ENCODE data around the gene EXOC8.
A peak's percentile ranks its signal among the peaks of the same experiment; 100 is the strongest.

EXOC8 gene, protein sequence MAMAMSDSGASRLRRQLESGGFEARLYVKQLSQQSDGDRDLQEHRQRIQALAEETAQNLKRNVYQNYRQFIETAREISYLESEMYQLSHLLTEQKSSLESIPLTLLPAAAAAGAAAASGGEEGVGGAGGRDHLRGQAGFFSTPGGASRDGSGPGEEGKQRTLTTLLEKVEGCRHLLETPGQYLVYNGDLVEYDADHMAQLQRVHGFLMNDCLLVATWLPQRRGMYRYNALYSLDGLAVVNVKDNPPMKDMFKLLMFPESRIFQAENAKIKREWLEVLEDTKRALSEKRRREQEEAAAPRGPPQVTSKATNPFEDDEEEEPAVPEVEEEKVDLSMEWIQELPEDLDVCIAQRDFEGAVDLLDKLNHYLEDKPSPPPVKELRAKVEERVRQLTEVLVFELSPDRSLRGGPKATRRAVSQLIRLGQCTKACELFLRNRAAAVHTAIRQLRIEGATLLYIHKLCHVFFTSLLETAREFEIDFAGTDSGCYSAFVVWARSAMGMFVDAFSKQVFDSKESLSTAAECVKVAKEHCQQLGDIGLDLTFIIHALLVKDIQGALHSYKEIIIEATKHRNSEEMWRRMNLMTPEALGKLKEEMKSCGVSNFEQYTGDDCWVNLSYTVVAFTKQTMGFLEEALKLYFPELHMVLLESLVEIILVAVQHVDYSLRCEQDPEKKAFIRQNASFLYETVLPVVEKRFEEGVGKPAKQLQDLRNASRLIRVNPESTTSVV

DNA sequence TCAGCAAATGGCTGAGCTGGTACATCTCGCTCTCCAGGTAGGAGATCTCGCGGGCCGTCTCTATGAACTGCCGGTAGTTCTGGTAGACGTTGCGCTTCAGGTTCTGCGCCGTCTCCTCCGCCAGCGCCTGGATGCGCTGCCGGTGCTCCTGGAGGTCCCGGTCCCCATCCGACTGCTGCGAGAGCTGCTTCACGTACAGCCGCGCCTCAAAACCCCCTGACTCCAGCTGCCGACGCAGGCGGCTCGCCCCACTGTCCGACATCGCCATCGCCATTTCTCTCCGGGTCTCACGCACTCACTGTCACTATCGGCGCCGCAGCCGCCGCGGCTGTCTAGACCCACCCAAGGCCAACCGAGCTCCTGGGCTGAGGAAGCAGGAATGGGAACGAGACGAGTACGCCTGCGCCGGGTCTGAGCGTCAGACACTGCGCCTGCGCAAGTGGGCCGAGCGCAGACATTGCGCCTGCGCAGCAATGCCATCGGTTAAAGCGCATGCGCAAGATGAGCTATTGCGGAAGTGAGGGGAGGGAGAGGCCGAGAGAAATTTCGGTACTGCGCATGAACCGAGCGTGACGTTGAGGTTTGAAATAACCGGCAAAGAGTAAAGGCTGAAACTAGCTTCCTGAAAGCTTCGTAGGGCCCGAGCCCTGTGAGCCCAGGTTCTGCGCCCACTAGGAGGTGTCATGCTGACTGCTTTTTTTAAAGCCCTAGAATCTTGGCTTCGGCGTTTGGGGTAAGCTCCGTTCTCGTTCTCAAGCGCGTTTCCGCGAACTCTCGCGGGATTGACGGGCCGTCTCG is at the start of gene EXOC8:
EXOC8 (minus strand) TSS at position 381 of the 798 bp plus-strand sequence; CDS start at position 274, 107 bp downstream.
- DNase-seq = peak; percentile 100

GRCh38 chr1:231386466-231386865 is 48.8 kb upstream of the EXOC8 start:
- no peak for DNase-seq

- no peak for DNase-seq
Observed at GRCh38 chr1:231385416-231385748, 47.7 kb upstream of the EXOC8 start.

DNA sequence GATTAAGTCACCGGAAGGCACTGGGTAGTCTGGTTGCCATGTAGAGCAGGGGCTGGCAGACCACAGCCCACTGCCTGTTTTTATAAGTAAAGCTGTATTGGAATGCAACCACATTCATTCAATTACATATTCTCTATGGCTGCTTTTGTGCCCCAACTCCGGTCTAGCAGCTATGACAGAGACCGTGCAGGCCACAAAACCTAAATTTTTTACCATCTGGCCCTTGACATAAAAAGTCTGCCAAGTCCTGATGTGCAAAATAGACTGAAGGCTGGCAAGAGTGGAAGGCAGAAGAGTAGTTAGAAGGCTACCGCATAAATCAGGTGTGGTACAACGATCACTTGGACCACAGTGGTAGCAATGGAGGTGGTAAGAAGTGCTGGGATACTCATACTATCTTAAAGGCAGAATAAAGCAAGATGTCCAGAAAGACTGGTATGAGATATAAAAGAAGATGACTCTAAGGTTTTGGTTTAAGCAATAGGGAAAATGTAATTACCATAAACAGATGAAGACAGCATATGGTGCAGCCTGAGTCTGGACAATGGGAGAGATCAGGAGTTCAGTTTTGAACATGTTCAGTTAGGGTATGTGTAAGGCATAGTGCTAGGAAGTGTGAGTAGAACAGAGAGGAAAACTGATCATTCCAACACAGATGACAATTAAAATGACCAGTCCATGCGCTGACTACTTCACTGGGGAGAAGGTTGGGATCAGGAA is 47.2 kb upstream of the EXOC8 start:
- DNase-seq = no peak

- DNase-seq = no peak
Observed at GRCh38 chr1:231383159-231383860, 45.7 kb upstream of the EXOC8 start.

GRCh38 chr1:231382426-231382825 is 44.8 kb upstream of the EXOC8 start:
- no peak for DNase-seq

- DNase-seq = no peak
Observed at GRCh38 chr1:231381729-231382128, 44.1 kb upstream of the EXOC8 start.

DNA sequence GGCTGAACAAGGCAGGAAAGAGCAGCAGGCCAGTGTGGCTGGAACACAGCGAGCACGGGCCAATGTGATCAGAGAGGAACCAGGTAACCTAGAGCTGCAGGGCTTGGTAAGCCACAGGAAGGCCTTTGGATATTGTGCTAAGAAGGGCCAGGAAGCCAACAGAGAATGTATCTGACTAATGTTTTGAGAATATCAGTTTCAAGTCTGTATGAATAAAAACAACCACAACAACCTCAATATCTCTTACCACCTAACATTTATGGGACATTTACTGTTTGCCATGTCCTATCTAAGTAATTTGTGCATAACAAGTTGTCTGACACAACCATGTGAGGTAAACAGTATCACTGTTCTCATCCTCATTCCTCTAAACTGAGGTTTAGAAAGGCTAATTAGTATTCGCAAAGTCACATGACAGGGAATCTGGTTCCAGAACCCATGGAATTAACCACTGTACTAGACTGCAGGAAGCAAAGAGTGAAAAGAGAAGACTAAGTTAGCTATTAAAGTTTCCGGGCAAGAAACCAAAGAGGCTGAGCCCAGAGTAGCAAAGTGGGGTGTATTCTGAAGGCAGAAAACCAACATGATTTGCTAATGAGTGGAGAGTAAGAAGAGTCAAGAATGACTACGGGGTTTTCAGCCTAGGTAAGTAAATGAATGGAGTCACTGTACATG is 39.4 kb upstream of the EXOC8 start:
- no peak for DNase-seq

GRCh38 chr1:231376101-231376500 is 38.4 kb upstream of the EXOC8 start:
- no peak for DNase-seq

DNA sequence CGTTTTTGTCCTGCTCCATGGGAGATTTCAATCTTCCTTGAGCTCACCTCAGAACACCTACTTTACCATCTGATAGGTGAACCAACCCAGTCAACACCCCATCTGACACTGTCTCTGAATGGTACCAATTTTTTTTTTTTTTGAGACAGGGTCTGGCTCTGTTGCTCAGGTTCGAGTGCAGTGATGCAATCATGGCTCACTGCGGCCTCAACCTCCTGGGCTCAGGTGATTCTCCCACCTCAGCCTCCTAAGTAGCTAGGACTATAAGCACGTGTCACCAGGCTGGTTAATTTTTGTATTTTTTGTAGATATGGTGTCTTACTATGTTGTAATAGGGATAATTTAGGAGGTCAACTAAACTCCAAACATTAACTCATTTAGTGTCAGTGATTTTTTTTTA is 36.7 kb upstream of the EXOC8 start:
- DNase-seq = no peak

DNA sequence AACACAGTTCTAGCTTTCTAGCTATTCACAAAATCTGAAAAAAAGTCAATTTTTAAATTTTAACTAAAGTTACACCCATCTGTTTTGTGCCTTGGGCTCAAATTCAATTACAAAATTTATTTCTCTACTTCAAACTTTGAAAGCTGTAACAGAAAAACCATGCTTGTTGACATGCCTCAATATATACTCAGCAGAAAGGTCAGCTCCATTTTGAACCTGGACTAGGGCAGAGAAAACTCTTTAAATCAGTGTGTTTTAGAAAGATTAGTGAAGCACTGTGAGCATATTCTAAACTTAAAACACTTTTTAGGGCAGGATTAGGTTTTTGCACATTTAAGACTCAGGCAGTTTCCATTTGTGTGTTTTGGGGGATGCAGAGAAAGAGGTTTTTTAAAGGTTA is 34.8 kb upstream of the EXOC8 start:
- no peak for DNase-seq

GRCh38 chr1:231369282-231369681 is 31.6 kb upstream of the EXOC8 start:
- DNase-seq = no peak

DNA sequence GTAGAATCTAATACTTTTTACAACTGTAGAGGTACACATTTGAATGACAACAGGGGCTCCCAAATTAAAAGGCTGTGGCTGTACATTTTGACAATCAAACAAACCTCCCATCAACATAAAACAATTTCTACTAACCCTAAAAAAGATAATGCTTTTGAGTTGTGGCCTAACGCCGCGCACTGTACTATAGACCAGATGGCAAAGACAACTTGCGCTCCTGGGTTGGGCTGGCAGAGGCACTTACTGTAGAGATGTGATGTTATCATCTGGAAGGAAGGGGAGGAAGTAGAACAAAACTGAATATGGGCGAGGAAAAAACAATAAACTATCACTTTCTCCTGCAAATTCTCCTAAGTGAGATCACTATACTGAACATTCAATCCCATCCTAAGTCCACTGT is 26.5 kb upstream of the EXOC8 start:
- DNase-seq = no peak

GRCh38 chr1:231363624-231364023 is 26.0 kb upstream of the EXOC8 start:
- no peak for DNase-seq

GRCh38 chr1:231362325-231362724 is 24.7 kb upstream of the EXOC8 start:
- no peak for DNase-seq

- DNase-seq = no peak
Observed at GRCh38 chr1:231359113-231359512, 21.5 kb upstream of the EXOC8 start.

- DNase-seq = peak; percentile 57
Observed at GRCh38 chr1:231357831-231358354, 20.2 kb upstream of the EXOC8 start.

DNA sequence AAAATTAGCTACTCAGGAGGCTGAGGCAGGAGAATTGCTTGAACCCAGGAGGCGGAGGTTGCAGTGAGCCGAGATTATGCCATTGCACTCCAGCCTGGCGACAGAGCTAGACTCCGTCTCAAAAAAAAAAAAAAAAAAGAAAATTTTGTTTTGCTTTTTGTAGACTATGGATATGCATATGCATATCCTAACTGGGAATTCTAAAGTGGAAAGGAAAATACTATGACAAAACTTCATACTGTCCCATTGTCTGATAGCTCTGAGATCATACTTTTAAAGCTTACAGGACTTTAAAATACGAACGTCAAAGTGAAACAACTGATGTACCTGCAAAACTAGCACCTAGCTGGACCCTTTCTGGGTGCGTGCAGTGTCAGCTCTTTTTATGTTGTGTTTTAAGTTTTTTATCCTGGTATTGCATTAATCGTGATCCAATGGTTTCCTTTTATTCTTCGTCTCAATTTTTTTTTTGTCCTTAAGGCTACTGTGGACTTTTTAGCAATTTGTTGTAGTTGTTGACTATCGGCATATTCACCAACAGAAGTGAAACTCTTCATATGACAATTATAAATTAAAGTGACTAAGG is 19.6 kb upstream of the EXOC8 start:
- DNase-seq = no peak

GRCh38 chr1:231355171-231355570 is 17.5 kb upstream of the EXOC8 start:
- DNase-seq = no peak

DNA sequence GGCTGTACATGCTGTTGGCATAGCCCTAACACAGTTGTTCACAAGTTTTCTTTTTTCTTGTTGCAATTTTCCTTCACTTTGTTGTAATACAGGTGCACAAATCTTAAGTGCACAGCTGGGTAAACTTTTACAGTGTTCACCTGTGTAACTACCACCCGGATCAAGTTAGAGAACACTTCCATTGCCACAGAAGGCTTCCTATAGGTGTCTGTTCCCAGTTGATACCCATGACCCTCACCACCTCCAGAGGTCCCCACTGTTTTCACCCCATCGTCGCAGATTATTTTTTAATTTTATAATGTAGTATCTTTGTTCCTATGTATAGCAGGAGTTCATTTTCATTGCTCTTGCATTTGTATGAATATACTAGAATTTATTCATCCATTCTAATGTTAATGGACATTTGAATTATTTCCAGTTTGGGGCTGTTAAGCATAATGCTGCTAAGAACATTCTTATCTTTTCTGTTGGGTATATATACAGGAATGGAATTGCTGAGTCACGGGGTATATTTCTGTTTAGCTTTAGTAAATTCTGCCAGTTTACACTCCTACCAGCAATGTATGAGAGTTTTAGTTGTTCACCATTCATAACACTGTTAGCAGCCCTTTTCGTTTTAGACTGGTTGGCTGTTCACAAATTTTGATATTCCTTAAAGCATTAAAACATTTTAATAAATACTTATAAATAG is 16.8 kb upstream of the EXOC8 start:
- DNase-seq = no peak

Data from activated CD8-positive, alpha-beta memory T cell treated with anti-CD3 and anti-CD28 coated beads, Interleukin-2, amount 50 U/mL, for 48 hours (primary cell).